ENCODE data around the gene JUNB. TPM values are rescaled to one million over a fixed set of nuclear protein-coding genes. Genes with fewer than 3 reads are reported as not detected.

Gene JUNB
- polyA plus RNA-seq, 2 donors, result 175 to 339 TPM

DNA sequence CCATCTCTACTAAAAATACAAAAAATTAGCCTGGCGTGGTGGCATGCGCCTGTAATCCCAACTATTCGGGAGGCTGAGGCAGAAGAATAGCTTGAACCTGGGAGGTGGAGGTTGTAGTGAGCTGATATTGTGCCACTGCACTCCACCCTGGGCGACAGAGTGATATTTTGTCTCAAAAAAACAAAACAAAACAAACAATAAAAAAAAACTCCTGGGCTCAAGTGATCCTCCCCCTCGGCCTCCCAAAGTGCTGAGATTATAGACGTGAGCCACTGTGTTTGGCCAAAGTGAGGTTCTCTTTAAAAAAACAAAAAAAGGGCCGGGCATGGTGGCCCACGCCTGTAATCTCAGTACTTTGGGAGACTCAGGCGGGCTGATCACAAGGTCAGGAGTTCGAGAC, 3.8 kb upstream of the JUNB start:
- H3K36me3 ChIP-seq (ENCODE audit: control insufficient read depth in 2 of 2, insufficient read depth in 2 of 2, low read length in 1 of 2), result peaks cover 0 to 1% of the 10 kb centered on the region in 2 donors
- 70 to 74% methylated on average over 10 of the region's 10 CpGs for whole genome bisulfite sequencing, 2 donors
- H3K27ac ChIP-seq (ENCODE audit: low read depth in 2 of 2, low read length in 1 of 2), result peak overlapping the region; percentile 92 to 99
- no peaks in the 10 kb centered on the region for H3K9me3 ChIP-seq (ENCODE audit: control insufficient read depth in 2 of 2, insufficient read depth in 1 of 2, low read depth in 1 of 2, low read length in 1 of 2)
- peaks cover 7 to 30% of the 10 kb centered on the region in 2 donors for H3K4me1 ChIP-seq (ENCODE audit: control insufficient read depth in 2 of 2, insufficient read depth in 2 of 2, low read length in 1 of 2)
- no peak overlapping the region for H3K4me3 ChIP-seq (ENCODE audit: low read depth in 1 of 2, low read length in 2 of 2)
- no peaks in the 10 kb centered on the region for H3K27me3 ChIP-seq (ENCODE audit: control insufficient read depth in 1 of 2, insufficient read depth in 2 of 2, low read length in 2 of 2)

DNA sequence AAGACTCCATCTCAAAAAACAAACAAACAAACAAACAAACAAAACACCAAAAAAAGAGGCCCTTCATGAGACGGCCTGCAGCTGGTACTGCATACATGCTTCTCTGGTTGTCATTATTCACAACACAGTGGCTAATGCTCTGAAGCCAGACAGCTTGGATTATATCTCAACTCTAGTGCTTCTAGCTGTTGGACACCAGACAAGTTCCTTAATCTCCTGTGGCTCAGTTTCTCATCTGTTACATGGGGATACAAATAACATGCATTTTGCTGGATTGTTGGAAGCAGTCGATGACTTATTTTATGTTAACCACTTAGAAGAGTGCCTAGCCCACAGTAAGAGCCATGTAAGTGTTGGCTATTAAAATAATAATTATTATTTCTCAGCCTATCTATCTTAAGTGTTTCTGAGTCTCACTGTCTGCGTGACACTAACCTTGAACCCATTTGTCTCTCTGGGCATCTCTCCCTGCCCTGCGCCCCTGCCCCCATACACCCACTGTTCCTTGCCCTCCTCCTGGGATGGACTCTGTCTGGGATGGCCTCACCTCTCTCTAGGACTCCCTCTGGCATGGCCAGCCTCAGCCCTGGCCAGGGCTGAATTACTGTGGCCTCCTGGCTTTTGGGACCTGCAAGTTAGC, 3.1 kb upstream of the JUNB start:
- H3K4me3 ChIP-seq (ENCODE audit: low read depth in 1 of 2, low read length in 2 of 2), result peak overlapping the region; percentile 9 to 21
- H3K36me3 ChIP-seq (ENCODE audit: control insufficient read depth in 2 of 2, insufficient read depth in 2 of 2, low read length in 1 of 2), result peaks cover 0 to 4% of the 10 kb centered on the region in 2 donors
- 24 to 28% methylated on average over 4 of the region's 4 CpGs for WGBS, 2 donors
- no peaks in the 10 kb centered on the region for H3K9me3 ChIP-seq (ENCODE audit: control insufficient read depth in 2 of 2, insufficient read depth in 1 of 2, low read depth in 1 of 2, low read length in 1 of 2)
- H3K27ac ChIP-seq (ENCODE audit: low read depth in 2 of 2, low read length in 1 of 2), result peak overlapping the region; percentile 100
- peaks cover 3 to 30% of the 10 kb centered on the region in 2 donors for H3K4me1 ChIP-seq (ENCODE audit: control insufficient read depth in 2 of 2, insufficient read depth in 2 of 2, low read length in 1 of 2)
- H3K27me3 ChIP-seq (ENCODE audit: control insufficient read depth in 1 of 2, insufficient read depth in 2 of 2, low read length in 2 of 2), result no peaks in the 10 kb centered on the region

DNA sequence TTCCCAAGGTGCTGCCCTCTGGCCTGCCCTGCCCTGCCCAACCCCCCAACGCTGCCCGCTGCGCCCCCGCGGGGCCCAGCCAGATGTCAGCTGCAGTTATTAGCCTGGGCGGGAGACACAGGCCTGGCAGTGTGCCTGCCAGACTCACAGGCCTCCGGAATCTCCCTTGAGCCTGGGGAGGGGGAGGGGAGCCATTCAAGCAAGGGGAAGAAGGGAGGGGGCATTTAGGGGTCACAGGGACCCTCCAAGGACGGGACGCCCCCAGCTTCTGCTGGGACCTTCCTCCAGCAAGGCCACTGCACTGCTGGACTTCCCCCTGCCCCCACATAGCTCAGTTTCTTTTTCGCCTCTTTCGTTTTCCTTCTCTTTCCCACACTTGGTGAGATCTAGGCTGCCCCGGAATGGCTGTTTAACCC, 2.6 kb upstream of the JUNB start:
- Histone ChIP-seq H3K36me3 (ENCODE audit: control insufficient read depth in 2 of 2, insufficient read depth in 2 of 2, low read length in 1 of 2) (peaks cover 0 to 4% of the 10 kb centered on the region in 2 donors), H3K27ac (ENCODE audit: low read depth in 2 of 2, low read length in 1 of 2) (peak overlapping the region; percentile 100), H3K4me3 (ENCODE audit: low read depth in 1 of 2, low read length in 2 of 2) (peak overlapping the region; percentile 40 to 96), H3K27me3 (ENCODE audit: control insufficient read depth in 1 of 2, insufficient read depth in 2 of 2, low read length in 2 of 2) (no peaks in the 10 kb centered on the region), H3K4me1 (ENCODE audit: control insufficient read depth in 2 of 2, insufficient read depth in 2 of 2, low read length in 1 of 2) (peaks cover 0 to 25% of the 10 kb centered on the region in 2 donors), H3K9me3 (ENCODE audit: control insufficient read depth in 2 of 2, insufficient read depth in 1 of 2, low read depth in 1 of 2, low read length in 1 of 2) (no peaks in the 10 kb centered on the region)
- WGBS, 2 donors, result 1 to 4% methylated on average over 11 to 12 of the region's 12 CpGs

DNA sequence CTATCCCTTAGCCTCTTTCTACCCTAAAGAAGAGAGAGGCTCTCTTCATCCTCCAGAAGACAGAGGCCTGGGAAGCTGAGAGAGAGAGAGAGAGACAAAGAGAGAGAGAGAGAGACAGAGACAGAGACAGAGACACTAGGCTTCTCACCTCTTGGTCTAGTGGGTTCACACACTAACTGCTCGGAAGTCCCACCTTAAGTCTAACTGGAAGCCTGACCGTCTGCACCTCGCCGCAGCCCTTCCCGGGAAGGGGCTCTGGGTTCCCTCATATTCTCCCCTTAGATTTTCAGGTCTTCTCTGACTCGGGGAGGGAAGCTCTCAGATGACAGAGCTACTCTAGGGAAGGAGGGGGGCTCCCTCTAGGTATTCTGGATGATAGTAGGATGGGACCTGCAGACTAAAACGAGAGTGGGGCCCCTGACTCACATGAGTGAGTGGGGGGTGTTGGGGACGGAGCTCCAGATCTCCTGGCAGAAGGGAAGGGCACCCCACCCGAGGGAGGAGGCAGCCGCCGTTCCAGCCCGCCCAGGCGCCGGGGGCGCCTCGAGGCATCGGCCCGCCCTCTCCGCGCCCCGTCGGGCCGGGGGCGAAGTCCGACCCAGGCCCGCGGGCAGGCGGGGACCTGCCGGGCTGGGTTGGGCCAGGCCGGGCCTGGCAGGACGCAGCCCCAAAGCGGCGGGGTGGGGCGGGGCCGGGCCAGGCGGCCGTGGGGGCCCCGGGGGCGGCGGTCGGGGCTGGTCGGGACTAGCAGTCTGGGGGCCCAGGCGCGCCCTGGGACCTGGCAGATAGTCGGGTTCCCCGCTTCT, 2.0 kb upstream of the JUNB start:
- WGBS, 2 donors, result 1 to 2% methylated on average over 31 to 46 of the region's 46 CpGs

DNA sequence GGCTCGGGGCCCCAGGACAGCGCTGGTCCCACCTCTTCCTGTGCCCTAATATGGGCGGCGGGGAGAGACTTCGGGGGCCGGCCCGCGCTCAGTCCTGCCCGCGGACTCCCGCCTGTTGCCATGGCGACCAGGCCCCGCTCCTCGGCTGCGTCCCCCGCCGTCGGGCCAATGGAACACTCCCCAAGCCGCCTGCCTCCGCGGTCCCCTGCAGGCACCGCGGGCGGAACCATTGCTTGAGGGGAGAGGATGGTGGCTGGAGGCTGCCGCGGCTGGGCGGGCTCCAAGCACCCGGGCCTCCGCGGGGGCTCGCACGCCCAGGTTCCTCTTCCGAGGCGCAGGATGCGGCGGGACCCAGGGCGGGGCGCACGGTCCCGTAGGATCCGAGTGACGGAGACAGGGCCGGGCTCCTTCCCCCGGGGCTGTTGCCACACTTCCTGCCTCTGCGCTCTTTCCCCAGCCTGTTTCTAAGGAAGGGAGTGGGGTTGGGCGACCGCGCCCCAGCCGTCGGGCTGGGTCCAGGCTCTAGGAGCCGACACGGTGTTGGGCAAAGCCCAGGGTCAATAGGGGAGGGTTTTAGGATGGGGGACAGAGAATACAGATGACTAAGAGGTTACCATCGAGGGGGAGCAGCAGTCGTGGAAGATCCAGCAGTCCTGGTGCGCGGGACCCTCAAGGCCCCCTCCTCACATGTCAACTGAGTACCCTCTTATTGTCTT, 1.2 kb upstream of the JUNB start:
- Histone ChIP-seq H3K4me3 (ENCODE audit: low read depth in 1 of 2, low read length in 2 of 2) (peak overlapping the region; percentile 96 to 99), H3K27ac (ENCODE audit: low read depth in 2 of 2, low read length in 1 of 2) (peak overlapping the region; percentile 100), H3K9me3 (ENCODE audit: control insufficient read depth in 2 of 2, insufficient read depth in 1 of 2, low read depth in 1 of 2, low read length in 1 of 2) (no peaks in the 10 kb centered on the region), H3K27me3 (ENCODE audit: control insufficient read depth in 1 of 2, insufficient read depth in 2 of 2, low read length in 2 of 2) (no peaks in the 10 kb centered on the region), H3K4me1 (ENCODE audit: control insufficient read depth in 2 of 2, insufficient read depth in 2 of 2, low read length in 1 of 2) (peaks cover 0 to 14% of the 10 kb centered on the region in 2 donors), H3K36me3 (ENCODE audit: control insufficient read depth in 2 of 2, insufficient read depth in 2 of 2, low read length in 1 of 2) (peaks cover 0 to 4% of the 10 kb centered on the region in 2 donors)
- 0% methylated on average over 52 to 56 of the region's 56 CpGs for WGBS, 2 donors

More for the DNA sequence above, 2.0 kb upstream of the JUNB start:
- H3K27me3 ChIP-seq (ENCODE audit: control insufficient read depth in 1 of 2, insufficient read depth in 2 of 2, low read length in 2 of 2), result no peaks in the 10 kb centered on the region
- H3K4me3 ChIP-seq (ENCODE audit: low read depth in 1 of 2, low read length in 2 of 2), result peak overlapping the region; percentile 96 to 99
- peak overlapping the region; percentile 100 for H3K27ac ChIP-seq (ENCODE audit: low read depth in 2 of 2, low read length in 1 of 2)
- H3K4me1 ChIP-seq (ENCODE audit: control insufficient read depth in 2 of 2, insufficient read depth in 2 of 2, low read length in 1 of 2), result peaks cover 0 to 22% of the 10 kb centered on the region in 2 donors
- peaks cover 0 to 4% of the 10 kb centered on the region in 2 donors for H3K36me3 ChIP-seq (ENCODE audit: control insufficient read depth in 2 of 2, insufficient read depth in 2 of 2, low read length in 1 of 2)
- H3K9me3 ChIP-seq (ENCODE audit: control insufficient read depth in 2 of 2, insufficient read depth in 1 of 2, low read depth in 1 of 2, low read length in 1 of 2), result no peaks in the 10 kb centered on the region

DNA sequence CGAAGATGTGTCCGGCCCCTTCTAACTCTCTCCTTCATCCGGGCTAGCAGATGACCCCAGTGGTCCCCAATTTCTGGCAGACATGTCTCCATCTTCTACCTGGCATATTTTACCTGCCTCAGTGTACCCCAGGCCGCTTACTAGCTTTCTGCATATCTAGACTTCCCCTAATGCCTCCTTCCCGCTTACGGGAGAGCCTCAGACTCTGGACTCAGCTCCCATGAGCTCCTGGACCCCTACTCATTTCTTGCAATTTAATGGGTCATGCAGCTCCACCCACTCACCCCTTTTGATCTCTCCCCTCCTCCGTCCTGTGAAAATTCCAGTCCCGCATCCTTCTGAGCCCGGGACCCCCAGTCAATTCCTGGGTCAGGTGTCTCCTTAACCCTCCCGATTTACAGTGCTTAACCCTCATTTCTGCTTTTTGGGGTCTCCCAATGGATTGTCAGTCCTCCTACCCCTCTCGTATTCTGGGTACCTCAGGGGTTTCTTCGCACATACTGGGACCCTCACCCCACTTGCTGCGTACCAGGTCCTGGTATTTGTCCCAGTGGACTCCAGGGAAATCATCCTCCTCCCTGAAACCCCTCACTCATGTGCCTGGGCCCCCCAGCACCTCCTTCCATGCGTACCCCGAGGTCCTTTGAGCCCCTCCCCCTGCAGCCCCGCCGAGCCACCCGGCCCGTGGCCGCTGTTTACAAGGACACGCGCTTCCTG, 500 bp upstream of the JUNB start:
- WGBS, 2 donors, result 1 to 2% methylated on average over 22 of the region's 22 CpGs
- H3K27ac ChIP-seq (ENCODE audit: low read depth in 2 of 2, low read length in 1 of 2), result peak overlapping the region; percentile 100
- peak overlapping the region; percentile 96 to 99 for H3K4me3 ChIP-seq (ENCODE audit: low read depth in 1 of 2, low read length in 2 of 2)
- peaks cover 0 to 7% of the 10 kb centered on the region in 2 donors for H3K4me1 ChIP-seq (ENCODE audit: control insufficient read depth in 2 of 2, insufficient read depth in 2 of 2, low read length in 1 of 2)
- H3K27me3 ChIP-seq (ENCODE audit: control insufficient read depth in 1 of 2, insufficient read depth in 2 of 2, low read length in 2 of 2), result no peaks in the 10 kb centered on the region
- peaks cover 0 to 4% of the 10 kb centered on the region in 2 donors for H3K36me3 ChIP-seq (ENCODE audit: control insufficient read depth in 2 of 2, insufficient read depth in 2 of 2, low read length in 1 of 2)
- no peaks in the 10 kb centered on the region for H3K9me3 ChIP-seq (ENCODE audit: control insufficient read depth in 2 of 2, insufficient read depth in 1 of 2, low read depth in 1 of 2, low read length in 1 of 2)

DNA sequence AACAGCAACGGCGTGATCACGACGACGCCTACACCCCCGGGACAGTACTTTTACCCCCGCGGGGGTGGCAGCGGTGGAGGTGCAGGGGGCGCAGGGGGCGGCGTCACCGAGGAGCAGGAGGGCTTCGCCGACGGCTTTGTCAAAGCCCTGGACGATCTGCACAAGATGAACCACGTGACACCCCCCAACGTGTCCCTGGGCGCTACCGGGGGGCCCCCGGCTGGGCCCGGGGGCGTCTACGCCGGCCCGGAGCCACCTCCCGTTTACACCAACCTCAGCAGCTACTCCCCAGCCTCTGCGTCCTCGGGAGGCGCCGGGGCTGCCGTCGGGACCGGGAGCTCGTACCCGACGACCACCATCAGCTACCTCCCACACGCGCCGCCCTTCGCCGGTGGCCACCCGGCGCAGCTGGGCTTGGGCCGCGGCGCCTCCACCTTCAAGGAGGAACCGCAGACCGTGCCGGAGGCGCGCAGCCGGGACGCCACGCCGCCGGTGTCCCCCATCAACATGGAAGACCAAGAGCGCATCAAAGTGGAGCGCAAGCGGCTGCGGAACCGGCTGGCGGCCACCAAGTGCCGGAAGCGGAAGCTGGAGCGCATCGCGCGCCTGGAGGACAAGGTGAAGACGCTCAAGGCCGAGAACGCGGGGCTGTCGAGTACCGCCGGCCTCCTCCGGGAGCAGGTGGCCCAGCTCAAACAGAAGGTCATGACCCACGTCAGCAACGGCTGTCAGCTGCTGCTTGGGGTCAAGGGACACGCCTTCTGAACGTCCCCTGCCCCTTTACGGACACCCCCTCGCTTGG, 966 bp downstream of the JUNB start:
- Histone ChIP-seq H3K27ac (ENCODE audit: low read depth in 2 of 2, low read length in 1 of 2) (peak overlapping the region; percentile 99 to 100), H3K4me3 (ENCODE audit: low read depth in 1 of 2, low read length in 2 of 2) (peak overlapping the region; percentile 96 to 99), H3K9me3 (ENCODE audit: control insufficient read depth in 2 of 2, insufficient read depth in 1 of 2, low read depth in 1 of 2, low read length in 1 of 2) (no peaks in the 10 kb centered on the region), H3K36me3 (ENCODE audit: control insufficient read depth in 2 of 2, insufficient read depth in 2 of 2, low read length in 1 of 2) (peaks cover 0 to 4% of the 10 kb centered on the region in 2 donors), H3K27me3 (ENCODE audit: control insufficient read depth in 1 of 2, insufficient read depth in 2 of 2, low read length in 2 of 2) (no peaks in the 10 kb centered on the region), H3K4me1 (ENCODE audit: control insufficient read depth in 2 of 2, insufficient read depth in 2 of 2, low read length in 1 of 2) (peaks cover 0 to 3% of the 10 kb centered on the region in 2 donors)
- WGBS, 2 donors, result 0% methylated on average over 76 to 84 of the region's 84 CpGs

DNA sequence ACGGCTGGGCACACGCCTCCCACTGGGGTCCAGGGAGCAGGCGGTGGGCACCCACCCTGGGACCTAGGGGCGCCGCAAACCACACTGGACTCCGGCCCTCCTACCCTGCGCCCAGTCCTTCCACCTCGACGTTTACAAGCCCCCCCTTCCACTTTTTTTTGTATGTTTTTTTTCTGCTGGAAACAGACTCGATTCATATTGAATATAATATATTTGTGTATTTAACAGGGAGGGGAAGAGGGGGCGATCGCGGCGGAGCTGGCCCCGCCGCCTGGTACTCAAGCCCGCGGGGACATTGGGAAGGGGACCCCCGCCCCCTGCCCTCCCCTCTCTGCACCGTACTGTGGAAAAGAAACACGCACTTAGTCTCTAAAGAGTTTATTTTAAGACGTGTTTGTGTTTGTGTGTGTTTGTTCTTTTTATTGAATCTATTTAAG, 1.6 kb downstream of the JUNB start:
- no peaks in the 10 kb centered on the region for H3K9me3 ChIP-seq (ENCODE audit: control insufficient read depth in 2 of 2, insufficient read depth in 1 of 2, low read depth in 1 of 2, low read length in 1 of 2)
- peak overlapping the region; percentile 96 to 99 for H3K4me3 ChIP-seq (ENCODE audit: low read depth in 1 of 2, low read length in 2 of 2)
- peak overlapping the region; percentile 99 to 100 for H3K27ac ChIP-seq (ENCODE audit: low read depth in 2 of 2, low read length in 1 of 2)
- WGBS, 2 donors, result 0% methylated on average over 22 of the region's 22 CpGs
- no peaks in the 10 kb centered on the region for H3K27me3 ChIP-seq (ENCODE audit: control insufficient read depth in 1 of 2, insufficient read depth in 2 of 2, low read length in 2 of 2)
- H3K36me3 ChIP-seq (ENCODE audit: control insufficient read depth in 2 of 2, insufficient read depth in 2 of 2, low read length in 1 of 2), result peaks cover 0 to 4% of the 10 kb centered on the region in 2 donors
- H3K4me1 ChIP-seq (ENCODE audit: control insufficient read depth in 2 of 2, insufficient read depth in 2 of 2, low read length in 1 of 2), result peaks cover 0 to 3% of the 10 kb centered on the region in 2 donors
